GM12891 (cell line): ENCODE data around the gene SUMO3.

Experiments
- POLR2A ChIP-seq: IDR thresholded peaks from 2 replicates; pipeline ENCODE4 v1.6.1; 2011; ENCODE audit warnings: low read depth, low read length, control low read depth
- POLR2AphosphoS5 ChIP-seq: IDR thresholded peaks from 2 replicates; pipeline ENCODE4 v1.6.1; 2011; ENCODE audit warnings: low read depth, low read length, control low read depth
- POU2F2 ChIP-seq: IDR thresholded peaks from 2 replicates; pipeline ENCODE4 v1.6.1; 2011; ENCODE audit warnings: low read depth, mild to moderate bottlenecking, control low read depth, low read length, moderate library complexity
- SPI1 ChIP-seq: IDR thresholded peaks from 2 replicates; pipeline ENCODE4 v1.6.1; 2011; ENCODE audit warnings: low read depth, low read length, control low read depth
- TAF1 ChIP-seq: IDR thresholded peaks from 2 replicates; pipeline ENCODE4 v1.6.1; 2011; ENCODE audit warnings: low read depth, low read length, control low read depth

- no peak for TF ChIP-seq POLR2A
- TF ChIP-seq POLR2AphosphoS5: no peak
- TF ChIP-seq TAF1: no peak
- TF ChIP-seq SPI1: no peak
- TF ChIP-seq POU2F2: no peak
Observed at GRCh38 chr21:44771896-44772525, 45.9 kb downstream of the SUMO3 start.
